Measurements from ENCODE around the gene LEP.

The LEP gene

DNA sequence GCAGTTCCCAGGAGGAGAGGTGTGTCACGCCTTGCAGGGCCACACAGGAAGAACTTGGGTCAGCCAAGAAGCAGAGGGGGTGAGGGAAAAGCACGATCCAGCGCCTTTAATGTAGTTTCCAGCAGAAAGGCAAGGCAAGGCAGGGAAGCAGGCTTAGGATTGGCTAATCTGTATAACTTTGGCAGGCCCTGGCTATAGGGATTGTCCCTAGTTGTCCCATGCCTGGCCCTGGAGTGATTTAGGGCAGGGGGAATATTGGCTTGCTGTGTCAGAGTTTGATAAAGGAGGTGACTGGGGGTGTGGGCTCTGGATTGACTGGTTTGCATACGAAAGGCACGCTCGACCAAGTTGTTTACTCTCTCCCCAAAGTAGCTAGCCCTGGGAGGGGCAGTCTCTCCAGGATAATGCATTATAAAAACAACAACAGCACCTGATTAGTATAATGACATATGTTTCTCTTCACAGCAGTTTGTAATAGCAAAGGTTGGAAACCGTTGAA is 58.1 kb downstream of the LEP start:
- Mint-ChIP-seq H3K9me3 (peaks cover 4% of the 10 kb centered on the region), H3K27me3 (ENCODE audit: low read depth, poor library complexity) (no peaks in the 10 kb centered on the region), H3K4me3 (no peak overlapping the region), H3K4me1 (peaks cover 30% of the 10 kb centered on the region), H3K36me3 (ENCODE audit: low read depth) (peaks cover 8% of the 10 kb centered on the region), H3K27ac (peak overlapping the region; percentile 91)
- DNase-seq: peak; percentile 11
- TF ChIP-seq, protein P1, sequence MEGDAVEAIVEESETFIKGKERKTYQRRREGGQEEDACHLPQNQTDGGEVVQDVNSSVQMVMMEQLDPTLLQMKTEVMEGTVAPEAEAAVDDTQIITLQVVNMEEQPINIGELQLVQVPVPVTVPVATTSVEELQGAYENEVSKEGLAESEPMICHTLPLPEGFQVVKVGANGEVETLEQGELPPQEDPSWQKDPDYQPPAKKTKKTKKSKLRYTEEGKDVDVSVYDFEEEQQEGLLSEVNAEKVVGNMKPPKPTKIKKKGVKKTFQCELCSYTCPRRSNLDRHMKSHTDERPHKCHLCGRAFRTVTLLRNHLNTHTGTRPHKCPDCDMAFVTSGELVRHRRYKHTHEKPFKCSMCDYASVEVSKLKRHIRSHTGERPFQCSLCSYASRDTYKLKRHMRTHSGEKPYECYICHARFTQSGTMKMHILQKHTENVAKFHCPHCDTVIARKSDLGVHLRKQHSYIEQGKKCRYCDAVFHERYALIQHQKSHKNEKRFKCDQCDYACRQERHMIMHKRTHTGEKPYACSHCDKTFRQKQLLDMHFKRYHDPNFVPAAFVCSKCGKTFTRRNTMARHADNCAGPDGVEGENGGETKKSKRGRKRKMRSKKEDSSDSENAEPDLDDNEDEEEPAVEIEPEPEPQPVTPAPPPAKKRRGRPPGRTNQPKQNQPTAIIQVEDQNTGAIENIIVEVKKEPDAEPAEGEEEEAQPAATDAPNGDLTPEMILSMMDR (IDR thresholded peaks at IDR 0.05): no peak

DNA sequence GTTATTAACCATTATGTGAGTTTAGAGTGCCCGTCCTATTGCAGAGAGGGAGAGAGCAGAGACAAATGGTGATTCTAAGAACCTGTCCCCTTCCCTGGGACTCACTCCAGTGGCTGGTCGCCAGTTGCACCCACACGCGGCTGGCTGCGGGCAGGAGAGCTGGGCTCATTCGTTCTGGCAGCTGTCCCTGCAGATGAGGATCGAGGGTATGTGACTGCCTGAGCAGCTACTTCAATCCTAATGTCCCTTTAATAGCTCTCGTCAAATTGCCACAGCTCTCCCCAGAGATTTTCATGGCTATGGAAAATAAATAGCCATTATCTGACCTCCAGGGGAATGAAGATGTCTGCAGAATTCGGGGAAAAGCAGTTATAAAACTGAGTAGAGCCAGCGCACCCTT is 61.1 kb downstream of the LEP start:
- no peaks in the 10 kb centered on the region for H3K27me3 Mint-ChIP-seq (ENCODE audit: low read depth, poor library complexity)
- TF ChIP-seq, protein P1 (IDR thresholded peaks at IDR 0.05): no peak
- peaks cover 4% of the 10 kb centered on the region for H3K9me3 Mint-ChIP-seq
- DNase-seq: no peak
- peaks cover 30% of the 10 kb centered on the region for H3K4me1 Mint-ChIP-seq
- peaks cover 26% of the 10 kb centered on the region for H3K36me3 Mint-ChIP-seq (ENCODE audit: low read depth)
- H3K27ac Mint-ChIP-seq: peak overlapping the region; percentile 15
- no peak overlapping the region for H3K4me3 Mint-ChIP-seq

DNA sequence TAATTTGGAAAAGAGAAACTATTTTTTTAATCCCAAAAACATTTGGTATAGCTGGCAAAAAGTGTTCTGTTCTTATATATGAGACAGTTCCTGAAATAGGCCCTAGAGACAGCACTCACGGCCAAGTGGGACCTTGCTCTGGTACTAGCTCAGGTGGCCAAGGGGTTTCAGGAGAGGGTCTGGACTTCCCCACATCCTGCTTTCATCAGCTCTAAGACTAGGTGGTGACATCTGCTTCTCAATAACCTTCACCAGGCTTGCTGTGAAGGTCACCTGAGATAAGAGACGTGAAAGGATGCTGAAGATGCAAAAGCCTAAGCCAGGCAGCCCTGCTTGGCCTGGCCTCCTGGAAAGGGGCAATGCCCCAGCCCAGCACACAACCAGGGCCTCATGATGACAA is 62.1 kb downstream of the LEP start:
- TF ChIP-seq, protein P1 (IDR thresholded peaks at IDR 0.05): no peak
- Mint-ChIP-seq H3K4me3 (no peak overlapping the region), H3K4me1 (peaks cover 28% of the 10 kb centered on the region), H3K27me3 (ENCODE audit: low read depth, poor library complexity) (no peaks in the 10 kb centered on the region), H3K36me3 (ENCODE audit: low read depth) (peaks cover 35% of the 10 kb centered on the region), H3K27ac (no peak overlapping the region), H3K9me3 (peaks cover 2% of the 10 kb centered on the region)
- DNase-seq: no peak

DNA sequence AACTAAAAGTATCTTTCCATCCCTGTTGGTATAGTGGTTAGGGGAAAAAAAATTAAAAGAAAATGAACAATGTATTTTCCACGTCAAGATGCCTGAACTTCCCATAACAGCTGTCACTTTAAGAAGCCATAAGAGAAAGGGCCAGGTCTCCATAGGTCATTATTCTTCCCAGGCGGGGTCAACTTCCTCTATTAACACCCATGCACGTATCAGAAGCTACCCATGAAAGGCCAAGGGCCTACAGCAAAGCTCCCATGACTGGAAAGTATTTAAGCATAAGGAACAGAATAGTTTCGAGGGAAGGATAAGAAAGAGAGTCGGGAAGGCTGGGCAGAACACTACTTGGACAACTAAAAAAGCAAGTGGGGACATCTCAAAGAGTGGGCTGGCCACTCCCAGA is 62.6 kb downstream of the LEP start:
- H3K4me3 Mint-ChIP-seq: no peak overlapping the region
- peaks cover 36% of the 10 kb centered on the region for H3K36me3 Mint-ChIP-seq (ENCODE audit: low read depth)
- TF ChIP-seq, protein P1 (IDR thresholded peaks at IDR 0.05): no peak
- H3K27ac Mint-ChIP-seq: no peak overlapping the region
- peaks cover 23% of the 10 kb centered on the region for H3K4me1 Mint-ChIP-seq
- H3K9me3 Mint-ChIP-seq: no peaks in the 10 kb centered on the region
- no peak for DNase-seq
- H3K27me3 Mint-ChIP-seq (ENCODE audit: low read depth, poor library complexity): no peaks in the 10 kb centered on the region

DNA sequence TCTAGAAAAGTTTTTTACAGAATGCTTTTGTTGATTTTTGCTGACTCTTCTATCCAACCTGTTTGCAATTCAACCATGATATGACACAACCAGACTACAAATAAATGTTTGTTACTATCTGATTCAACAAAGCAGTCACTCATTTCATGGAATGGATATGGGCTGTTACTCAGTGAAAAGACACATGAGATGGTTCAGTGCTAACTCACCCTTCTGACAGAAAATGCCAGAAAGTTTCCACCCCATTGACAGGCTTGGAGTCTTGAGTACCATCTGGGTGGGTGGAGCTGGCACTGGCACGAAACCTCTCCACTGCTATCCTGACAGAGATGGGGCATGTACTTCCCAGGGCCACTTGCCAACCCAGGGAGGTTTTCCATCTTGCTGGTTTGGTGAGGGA is 63.1 kb downstream of the LEP start:
- Mint-ChIP-seq H3K36me3 (ENCODE audit: low read depth) (peaks cover 41% of the 10 kb centered on the region), H3K27ac (no peak overlapping the region), H3K27me3 (ENCODE audit: low read depth, poor library complexity) (no peaks in the 10 kb centered on the region), H3K9me3 (no peaks in the 10 kb centered on the region), H3K4me1 (peaks cover 17% of the 10 kb centered on the region), H3K4me3 (no peak overlapping the region)
- TF ChIP-seq, protein P1 (IDR thresholded peaks at IDR 0.05): no peak
- DNase-seq: no peak

DNA sequence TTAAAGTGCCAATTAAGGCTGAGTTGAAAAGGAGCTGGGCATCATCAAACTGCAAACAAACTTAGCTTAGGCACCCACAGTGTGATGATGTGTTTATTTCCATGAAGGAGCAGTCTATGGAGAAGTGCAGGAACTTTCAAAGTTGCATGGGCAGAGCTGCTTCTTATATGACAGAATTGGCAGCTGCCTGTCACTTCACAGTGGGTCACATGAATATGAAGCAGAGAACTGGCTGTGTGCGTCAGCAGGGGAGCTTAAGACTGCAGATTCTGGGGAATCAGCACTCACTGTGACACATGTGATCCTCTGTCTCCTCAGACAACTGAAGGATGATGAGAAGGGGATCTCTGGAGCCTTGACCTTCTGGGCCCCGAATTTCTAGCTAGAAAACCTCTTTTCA is 66.0 kb downstream of the LEP start:
- peaks cover 3% of the 10 kb centered on the region for H3K4me1 Mint-ChIP-seq
- DNase-seq: no peak
- no peak overlapping the region for H3K27ac Mint-ChIP-seq
- peaks cover 4% of the 10 kb centered on the region for H3K27me3 Mint-ChIP-seq (ENCODE audit: low read depth, poor library complexity)
- TF ChIP-seq, protein P1 (IDR thresholded peaks at IDR 0.05): no peak
- H3K9me3 Mint-ChIP-seq: no peaks in the 10 kb centered on the region
- no peak overlapping the region for H3K4me3 Mint-ChIP-seq
- peaks cover 70% of the 10 kb centered on the region for H3K36me3 Mint-ChIP-seq (ENCODE audit: low read depth)

All from nephron progenitor cell (in vitro differentiated cells).